ENCODE data around the gene PARPBP.

PARPBP gene, protein sequence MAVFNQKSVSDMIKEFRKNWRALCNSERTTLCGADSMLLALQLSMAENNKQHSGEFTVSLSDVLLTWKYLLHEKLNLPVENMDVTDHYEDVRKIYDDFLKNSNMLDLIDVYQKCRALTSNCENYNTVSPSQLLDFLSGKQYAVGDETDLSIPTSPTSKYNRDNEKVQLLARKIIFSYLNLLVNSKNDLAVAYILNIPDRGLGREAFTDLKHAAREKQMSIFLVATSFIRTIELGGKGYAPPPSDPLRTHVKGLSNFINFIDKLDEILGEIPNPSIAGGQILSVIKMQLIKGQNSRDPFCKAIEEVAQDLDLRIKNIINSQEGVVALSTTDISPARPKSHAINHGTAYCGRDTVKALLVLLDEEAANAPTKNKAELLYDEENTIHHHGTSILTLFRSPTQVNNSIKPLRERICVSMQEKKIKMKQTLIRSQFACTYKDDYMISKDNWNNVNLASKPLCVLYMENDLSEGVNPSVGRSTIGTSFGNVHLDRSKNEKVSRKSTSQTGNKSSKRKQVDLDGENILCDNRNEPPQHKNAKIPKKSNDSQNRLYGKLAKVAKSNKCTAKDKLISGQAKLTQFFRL

DNA sequence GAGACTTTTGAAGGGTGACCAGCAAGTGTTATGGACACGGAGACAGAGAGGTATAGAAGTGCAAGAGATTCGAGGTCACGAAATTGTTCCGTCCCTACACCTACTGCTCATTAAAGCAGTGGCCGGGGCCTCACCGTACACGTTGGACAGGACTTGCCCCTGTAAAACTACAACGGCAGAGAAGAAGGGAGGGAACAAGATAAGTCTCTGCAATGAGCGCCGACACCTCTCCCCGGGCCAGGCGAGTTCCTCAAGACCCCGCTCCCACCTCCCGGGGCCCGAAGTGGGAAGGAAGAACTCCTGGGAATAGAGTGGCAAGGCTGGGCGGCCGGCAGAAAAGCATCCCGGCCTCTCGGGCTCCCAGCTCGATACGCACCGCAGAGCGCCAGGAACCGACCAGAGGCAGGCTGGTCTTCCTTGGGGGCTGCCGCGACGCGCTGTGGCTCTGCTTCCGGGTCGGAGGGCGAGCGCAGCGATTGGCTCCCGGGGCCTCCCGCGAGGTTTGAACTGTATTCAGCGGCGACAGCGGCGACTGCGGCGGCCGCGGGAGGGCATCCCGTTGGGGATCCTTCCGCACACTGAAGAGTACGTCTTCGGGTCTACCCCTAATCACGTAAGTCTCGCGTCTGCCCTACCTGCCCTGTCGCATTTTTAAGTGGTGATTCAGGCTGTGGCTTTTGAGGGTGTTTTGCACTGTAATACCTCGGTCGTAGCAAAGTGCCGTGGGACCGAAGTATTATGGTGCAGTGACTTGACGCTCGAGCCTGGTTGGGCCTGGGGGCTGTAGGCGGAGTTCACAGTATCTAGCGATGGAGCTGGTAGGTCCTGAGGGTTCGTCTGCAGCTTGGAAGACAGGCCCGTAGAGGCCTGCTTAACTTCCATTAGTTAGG is at the start of gene PARPBP, which contains the start of gene NUP37:
Gene PARPBP, plus strand, starts transcription at position 510 of the 890 bp plus-strand sequence. CDS start 3,706 bp downstream, outside the sequence.
Gene NUP37, minus strand, starts transcription at position 441 of the 890 bp plus-strand sequence. CDS start 1,596 bp downstream, outside the sequence.
- TF ChIP-seq, protein P1, sequence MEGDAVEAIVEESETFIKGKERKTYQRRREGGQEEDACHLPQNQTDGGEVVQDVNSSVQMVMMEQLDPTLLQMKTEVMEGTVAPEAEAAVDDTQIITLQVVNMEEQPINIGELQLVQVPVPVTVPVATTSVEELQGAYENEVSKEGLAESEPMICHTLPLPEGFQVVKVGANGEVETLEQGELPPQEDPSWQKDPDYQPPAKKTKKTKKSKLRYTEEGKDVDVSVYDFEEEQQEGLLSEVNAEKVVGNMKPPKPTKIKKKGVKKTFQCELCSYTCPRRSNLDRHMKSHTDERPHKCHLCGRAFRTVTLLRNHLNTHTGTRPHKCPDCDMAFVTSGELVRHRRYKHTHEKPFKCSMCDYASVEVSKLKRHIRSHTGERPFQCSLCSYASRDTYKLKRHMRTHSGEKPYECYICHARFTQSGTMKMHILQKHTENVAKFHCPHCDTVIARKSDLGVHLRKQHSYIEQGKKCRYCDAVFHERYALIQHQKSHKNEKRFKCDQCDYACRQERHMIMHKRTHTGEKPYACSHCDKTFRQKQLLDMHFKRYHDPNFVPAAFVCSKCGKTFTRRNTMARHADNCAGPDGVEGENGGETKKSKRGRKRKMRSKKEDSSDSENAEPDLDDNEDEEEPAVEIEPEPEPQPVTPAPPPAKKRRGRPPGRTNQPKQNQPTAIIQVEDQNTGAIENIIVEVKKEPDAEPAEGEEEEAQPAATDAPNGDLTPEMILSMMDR (IDR thresholded peaks at IDR 0.05), result peak; percentile 7; the same call in 1 of the 2 replicates

DNA sequence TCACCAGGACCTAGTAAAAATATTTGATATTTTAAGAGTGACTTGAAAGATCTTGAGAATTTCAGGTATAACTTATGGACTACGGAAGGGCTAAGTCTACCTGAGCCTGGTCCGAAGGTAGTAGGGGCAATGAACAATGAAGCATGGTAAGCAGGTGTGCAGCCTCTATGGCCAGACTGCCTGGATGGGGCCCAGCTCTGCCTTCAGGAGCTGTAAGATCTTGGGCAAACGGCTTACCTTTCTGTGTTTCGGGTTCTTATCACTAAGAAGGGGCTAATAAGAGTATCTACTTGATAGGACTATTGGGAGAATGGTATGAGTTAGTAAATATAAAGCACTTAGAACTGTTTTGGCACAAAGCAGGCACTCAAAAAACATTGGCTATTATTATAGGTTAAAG is 39.1 kb upstream of the PARPBP start:
- TF ChIP-seq, protein P1 (IDR thresholded peaks at IDR 0.05), result no peak

DNA sequence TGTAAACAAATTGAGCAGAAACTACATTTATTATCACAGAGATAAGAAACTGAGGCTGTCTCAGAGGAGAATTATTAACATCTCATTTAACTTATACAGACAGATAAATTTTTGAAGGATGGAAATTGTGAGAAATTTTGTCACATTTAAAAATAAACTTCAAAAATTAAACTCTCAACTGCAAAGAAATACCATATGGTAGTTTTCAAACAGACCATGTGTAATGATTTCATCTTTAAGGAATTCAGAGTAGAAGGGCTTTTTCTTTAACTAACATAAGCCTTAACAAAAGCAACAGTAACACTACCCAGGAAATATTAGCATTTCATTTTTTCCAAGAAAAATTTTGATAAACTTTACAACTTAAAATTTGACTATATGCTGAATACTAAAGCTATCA is 26.7 kb upstream of the PARPBP start:
- TF ChIP-seq, protein P1 (IDR thresholded peaks at IDR 0.05), result no peak

DNA sequence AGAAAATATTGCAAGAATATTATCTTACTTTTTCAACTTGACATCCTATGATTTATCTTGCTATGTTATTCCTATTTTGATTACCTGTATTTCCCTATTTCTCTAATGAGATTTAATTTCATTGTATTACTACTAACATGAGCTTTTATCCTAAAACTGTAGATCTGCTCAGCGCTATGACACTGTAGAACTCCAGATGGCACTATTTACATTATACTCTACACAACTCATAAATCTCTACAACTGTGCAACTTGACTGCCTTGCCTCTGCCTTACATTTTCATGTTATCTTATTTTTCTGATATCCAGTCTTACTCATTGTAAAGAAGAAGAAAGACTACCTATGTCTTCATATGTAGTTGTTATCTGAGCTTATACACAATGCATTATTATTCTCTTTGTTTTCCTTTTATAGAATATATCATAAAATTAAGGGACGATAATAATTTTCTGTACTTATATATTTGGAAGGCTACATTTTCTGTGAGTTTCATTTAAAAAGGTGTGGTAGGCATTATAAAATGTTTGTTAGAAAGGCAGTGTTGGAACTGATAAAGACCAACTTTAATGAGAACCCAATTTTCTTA is 24.2 kb upstream of the PARPBP start:
- TF ChIP-seq, protein P1 (IDR thresholded peaks at IDR 0.05), result peak; percentile 84

DNA sequence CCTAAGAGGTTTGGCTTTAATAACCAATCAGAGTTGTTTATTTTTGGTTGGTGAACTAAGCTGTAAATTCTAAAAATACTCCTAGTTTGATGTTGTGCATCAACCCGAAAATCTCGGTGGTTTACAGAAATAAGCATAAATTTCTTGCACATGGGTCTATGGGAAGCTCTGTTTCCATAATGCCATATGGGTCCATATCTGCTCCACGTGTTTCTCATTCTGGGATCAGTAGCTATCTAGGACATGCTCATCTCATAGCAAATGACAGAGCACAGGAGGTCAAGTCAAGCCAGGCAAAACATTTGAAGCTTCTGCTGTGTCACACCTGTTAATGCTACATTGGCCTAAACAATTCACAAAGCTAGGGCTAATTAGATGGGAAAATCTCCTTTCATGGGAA is 23.1 kb upstream of the PARPBP start:
- TF ChIP-seq, protein P1 (IDR thresholded peaks at IDR 0.05), result no peak

DNA sequence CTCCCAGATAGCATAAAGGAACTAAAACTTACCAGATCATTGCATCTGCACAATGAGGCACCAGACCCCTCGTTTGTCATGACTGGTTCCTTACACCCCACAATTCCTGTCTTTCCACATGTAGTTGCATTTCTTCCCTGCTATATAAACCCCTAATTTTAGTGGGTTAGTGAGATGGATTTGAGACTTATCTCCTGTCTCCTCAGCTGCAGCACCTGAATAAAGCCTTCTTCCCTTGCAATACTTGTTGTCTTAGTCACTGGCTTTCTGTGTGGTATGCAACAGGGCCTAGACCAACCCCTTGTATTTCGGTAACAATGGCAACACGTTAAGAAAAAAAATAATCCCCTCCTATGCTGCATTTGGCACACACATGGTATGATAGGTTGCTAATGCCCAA is 13.1 kb upstream of the PARPBP start:
- TF ChIP-seq, protein P1 (IDR thresholded peaks at IDR 0.05), result no peak

DNA sequence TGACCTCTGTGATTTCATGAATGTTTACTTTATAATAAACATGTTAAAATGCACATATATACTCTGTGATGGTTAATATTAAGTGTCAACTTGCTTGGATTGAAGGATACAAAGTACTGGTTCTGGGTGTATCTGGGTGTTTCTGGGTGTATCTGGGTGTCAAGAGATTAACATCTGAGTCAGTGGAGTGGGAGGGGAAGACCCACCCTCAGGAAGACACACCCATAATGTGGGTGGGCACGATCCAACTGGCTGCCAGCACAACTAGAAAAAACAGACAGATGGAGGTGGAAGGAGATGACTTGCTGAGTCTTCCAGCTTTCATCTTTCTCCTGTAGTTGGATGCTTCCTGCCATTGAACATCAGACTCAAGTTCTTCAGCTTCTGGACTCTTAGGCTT is 12.0 kb upstream of the PARPBP start:
- TF ChIP-seq, protein P1 (IDR thresholded peaks at IDR 0.05), result no peak

All from LNCAP (cell line).